Measurements from ENCODE around the gene TMC5.

Gene TMC5

GRCh38 chr16:19460397-19460796, 42.7 kb downstream of the TMC5 start:
- DNase-seq (ENCODE audit: low read depth in 2 of 2) = no peak

DNA sequence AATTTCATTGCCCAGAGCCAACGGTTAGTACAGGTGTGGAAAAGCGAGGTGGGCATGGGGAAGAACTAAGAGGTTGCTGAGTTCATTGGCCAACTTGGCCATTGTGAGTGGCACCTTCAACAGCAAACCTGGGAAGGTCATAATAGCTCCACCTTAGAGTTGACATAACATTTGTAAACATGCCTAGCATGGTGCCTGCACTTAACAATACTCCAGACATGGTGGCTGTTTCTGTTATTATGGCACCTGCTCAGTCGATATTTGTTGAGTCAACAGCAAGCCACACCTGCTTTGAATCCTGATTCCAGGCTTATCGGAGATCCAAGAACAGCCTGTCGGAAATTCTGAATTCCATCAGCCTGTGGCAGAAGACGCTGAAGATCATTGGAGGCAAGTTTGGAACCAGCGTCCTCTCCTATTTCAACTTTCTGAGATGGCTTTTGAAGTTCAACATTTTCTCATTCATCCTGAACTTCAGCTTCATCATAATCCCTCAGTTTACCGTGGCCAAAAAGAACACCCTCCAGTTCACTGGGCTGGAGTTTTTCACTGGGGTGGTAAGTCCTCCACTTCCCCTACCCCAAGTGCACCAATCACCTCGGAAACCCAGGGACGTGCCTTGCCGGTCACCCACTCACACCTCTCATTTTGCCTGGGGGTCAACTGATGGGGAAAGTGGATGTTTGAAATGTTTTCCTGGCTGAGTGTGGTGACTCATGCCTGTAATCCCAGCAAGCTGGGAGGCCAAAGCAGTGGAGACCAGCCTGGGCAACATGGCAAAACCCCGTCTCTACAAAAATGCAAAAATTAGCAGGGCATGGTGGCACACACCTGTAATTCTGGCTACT, 46.0 kb downstream of the TMC5 start:
- DNase-seq (ENCODE audit: low read depth in 2 of 2) = no peak

- no peak for DNase-seq (ENCODE audit: low read depth in 2 of 2)
Observed at GRCh38 chr16:19468300-19468699, 50.6 kb downstream of the TMC5 start.

GRCh38 chr16:19472482-19472881, 54.8 kb downstream of the TMC5 start:
- no peak for DNase-seq (ENCODE audit: low read depth in 2 of 2)

GRCh38 chr16:19474617-19475016, 56.9 kb downstream of the TMC5 start:
- DNase-seq (ENCODE audit: low read depth in 2 of 2) = no peak

- DNase-seq (ENCODE audit: low read depth in 2 of 2) = no peak
Observed at GRCh38 chr16:19478505-19478904, 60.8 kb downstream of the TMC5 start.

- no peak for DNase-seq (ENCODE audit: low read depth in 2 of 2)
Observed at GRCh38 chr16:19479302-19479721, 61.6 kb downstream of the TMC5 start.

GRCh38 chr16:19481296-19481695, 63.6 kb downstream of the TMC5 start:
- no peak for DNase-seq (ENCODE audit: low read depth in 2 of 2)

DNA sequence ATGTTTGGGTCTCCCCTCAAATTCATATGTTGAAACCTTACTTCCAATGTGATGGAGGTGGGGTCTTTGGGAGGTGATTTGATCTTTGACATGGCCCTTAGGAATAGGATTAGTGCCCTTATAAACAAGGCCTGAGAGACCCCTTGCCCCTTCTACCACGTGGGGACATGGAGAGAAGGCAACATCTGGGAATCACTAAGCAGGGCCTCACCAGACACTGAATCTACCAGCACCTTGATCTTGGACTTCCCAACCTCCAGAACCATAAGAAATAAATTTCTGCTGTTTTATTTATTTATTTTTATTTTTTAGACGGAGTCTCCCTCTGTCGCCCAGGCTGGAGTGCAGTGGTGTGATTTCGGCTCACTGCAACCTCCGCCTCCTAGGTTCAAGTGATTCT, 64.1 kb downstream of the TMC5 start:
- DNase-seq (ENCODE audit: low read depth in 2 of 2) = no peak

DNA sequence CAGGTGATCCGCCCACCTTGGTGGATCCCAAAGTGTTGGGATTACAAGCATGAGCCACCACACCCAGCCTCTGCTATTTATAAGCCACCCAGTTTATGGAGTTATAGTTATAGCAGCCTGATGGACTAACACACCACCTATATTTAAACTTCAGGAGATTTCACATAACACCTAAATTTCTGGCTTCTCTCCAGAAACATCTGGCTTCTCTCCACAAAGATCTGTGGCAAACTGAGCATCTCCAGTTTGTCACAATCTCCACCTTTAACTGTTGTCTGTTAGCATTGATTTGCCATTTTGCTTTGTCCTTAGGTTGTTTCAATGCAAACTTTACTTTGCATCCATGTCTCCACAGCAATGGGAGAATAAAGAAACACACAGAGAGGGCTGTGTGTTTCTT, 64.6 kb downstream of the TMC5 start:
- DNase-seq (ENCODE audit: low read depth in 2 of 2) = no peak

DNA sequence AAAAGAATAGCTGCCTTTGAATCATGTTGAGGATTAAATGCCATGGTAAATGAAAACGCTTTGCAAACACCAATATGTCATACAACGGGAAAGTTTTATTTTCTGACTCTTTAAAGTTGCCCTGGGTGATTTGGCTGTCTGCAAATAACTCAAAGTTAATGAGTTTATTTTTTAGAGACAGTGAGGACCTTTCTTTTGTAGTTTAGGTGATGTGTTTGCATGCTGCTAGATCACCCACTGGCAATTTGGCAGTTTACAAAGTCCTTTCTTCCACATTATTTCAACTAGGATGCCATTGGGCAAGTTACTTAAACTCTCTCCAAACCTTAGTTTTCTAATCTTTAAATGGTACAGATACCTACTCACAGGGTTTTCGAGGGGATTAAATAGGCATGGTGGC, 66.4 kb downstream of the TMC5 start:
- DNase-seq (ENCODE audit: low read depth in 2 of 2) = no peak

- DNase-seq (ENCODE audit: low read depth in 2 of 2) = no peak
Observed at GRCh38 chr16:19485611-19486010, 67.9 kb downstream of the TMC5 start.

DNA sequence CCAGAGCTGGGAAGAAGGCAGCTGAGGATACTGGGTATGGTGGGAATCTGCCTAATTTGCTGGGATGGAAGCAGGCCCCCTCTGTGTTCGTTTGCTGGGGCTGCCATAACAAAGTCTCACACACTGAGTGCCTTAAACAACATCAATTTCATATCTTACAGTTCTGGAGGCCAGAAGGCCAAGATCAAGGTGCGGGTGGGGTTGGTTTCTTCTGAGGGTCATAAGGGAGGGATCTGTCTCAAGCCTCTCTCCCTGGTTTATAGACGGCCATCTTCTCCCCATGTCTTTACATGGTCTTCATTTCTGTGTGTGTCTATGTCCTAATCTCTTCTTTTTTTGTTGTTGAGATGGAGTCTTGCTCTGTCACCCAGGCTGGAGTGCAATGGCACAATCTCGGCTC, 68.4 kb downstream of the TMC5 start:
- DNase-seq (ENCODE audit: low read depth in 2 of 2) = no peak

DNA sequence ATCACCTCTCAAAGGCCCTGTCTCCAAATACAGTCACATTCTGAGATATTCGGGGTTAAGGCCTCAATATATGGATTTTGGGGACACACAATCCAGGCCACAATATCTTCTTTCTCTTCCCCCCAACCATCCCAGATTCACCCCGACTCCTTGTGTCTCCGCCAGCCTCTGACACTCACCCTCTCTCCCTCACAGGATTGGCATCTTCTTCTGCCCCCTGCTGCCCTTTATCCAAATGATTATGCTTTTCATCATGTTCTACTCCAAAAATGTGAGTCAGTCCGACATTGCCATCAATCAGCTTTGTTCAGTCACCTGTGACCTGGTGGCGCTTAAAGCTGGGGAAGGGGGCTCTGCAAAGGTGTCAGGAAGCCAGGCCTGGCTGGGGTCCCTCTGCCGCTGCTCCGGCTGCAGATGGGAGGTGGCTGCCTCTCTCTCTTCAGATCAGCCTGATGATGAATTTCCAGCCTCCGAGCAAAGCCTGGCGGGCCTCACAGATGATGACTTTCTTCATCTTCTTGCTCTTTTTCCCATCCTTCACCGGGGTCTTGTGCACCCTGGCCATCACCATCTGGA, 69.2 kb downstream of the TMC5 start:
- DNase-seq (ENCODE audit: low read depth in 2 of 2) = no peak

DNA sequence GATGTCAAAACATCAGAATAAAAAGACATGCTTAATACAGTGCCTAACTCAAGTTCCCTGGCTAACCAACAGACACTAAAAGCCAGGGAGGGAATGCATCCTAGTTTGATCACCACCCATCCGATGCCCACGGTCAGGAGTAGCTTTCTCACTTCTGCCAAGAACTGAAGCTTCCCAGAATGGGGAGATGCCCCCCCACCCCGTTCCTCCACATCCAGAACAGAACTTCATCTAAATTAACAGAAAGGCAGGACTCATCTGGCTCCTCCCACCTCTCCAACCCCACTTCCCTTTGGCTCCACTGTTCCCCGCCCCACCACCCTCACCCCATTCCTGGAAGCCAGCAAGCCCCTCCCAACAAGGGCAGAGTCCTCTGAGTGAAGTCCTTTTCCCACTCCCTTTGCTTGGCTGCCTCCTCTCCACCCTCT, 70.5 kb downstream of the TMC5 start:
- no peak for DNase-seq (ENCODE audit: low read depth in 2 of 2)

GRCh38 chr16:19490619-19491018, 72.9 kb downstream of the TMC5 start:
- no peak for DNase-seq (ENCODE audit: low read depth in 2 of 2)

DNA sequence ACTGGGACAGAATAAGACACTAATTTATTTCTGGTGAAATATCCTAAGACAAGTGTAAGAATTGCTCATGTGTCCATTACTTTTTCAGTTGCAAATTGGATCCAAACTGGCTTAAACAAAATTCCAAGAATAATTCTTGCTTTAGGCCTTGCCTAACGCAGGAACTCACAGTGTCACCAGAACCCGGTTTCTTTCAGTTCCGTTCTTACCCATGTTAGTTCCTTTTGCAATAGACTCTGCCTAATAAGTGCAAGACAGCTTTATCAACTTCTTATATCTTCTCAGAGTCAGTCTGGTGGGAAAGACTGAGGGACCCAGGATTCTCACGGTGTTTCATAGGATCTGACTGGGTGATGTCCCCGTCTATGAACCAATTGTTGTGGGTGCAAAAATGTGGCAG, 79.5 kb downstream of the TMC5 start:
- no peak for DNase-seq (ENCODE audit: low read depth in 2 of 2)

DNA sequence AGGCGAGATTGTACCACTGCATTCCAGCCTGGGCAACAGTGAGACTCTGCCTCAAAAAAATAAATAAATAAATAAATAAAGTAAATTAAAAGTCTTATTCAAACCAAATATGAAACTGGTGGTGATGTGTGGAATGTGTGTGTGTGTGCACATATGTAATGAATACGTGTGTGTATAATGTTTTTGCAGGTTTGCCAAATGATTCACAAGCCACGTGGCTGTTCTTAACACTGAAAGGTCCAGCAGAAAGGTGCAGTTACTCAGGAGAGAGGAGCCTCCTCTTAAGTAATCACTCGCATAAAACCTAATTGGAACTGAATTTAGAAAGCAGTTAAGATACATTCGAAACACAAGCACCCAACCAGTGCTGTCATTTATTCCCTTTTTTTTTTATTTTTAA, 81.3 kb downstream of the TMC5 start:
- DNase-seq (ENCODE audit: low read depth in 2 of 2) = no peak

- DNase-seq (ENCODE audit: low read depth in 2 of 2) = no peak
Observed at GRCh38 chr16:19499481-19499880, 81.8 kb downstream of the TMC5 start.

GRCh38 chr16:19502395-19503131, 84.9 kb downstream of the TMC5 start:
- peak; percentile 29 to 54 for DNase-seq (ENCODE audit: low read depth in 2 of 2)

- DNase-seq (ENCODE audit: low read depth in 2 of 2) = no peak
Observed at GRCh38 chr16:19503461-19504075, 85.9 kb downstream of the TMC5 start.

DNA sequence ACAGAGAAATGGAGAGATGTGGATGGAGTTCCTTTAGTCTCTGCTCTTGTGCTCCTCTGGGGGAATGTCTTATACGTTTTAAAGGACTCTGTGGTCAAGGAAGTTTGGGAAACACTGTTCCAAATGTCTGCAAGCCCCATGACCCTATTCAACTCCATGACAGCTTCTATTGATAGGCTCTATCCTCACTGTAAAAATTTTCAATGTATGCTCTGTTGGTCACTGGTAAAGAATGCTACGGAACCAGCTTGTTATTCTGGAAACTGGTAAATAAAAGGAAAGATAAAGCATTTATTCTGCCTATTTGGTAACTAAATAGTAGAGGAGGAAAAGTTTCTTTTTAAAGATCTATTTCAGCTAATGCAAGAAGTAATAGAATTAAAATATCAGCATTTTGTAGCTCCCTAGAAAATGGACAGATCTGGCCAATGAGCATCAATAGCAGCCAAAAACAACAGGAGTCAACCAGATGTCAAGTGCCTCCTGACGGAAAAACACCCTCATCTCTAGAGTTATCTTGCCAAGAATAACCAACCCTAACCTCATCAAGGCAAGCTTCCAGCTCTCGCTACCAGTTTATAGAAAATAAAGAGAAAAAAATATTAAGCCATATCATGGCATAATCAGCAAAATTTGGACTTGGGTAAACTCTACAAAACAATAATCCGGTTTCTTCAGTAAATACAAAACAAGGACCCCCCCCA, 88.1 kb downstream of the TMC5 start:
- DNase-seq (ENCODE audit: low read depth in 2 of 2) = no peak
